ENCODE results near the gene NT5C. TPM values are rescaled to one million over a fixed set of nuclear protein-coding genes. Genes with fewer than 3 reads are reported as not detected.

NT5C gene
- total RNA-seq (2021; ENCODE audit: unreplicated experiment) (115 TPM), Bru-seq, nascent RNA (percentile 94 among the genes with signal in this experiment), BruChase-seq, experiment 1, labeled RNA remaining after a 6-hour chase (percentile 93 among the genes with signal in this experiment), BruChase-seq, experiment 2, labeled RNA remaining after a 2-hour chase (percentile 94 among the genes with signal in this experiment)
- 108 and 113 TPM in 2 replicates for polyA plus RNA-seq (2012)
- long read RNA-seq, transcript NT5C-201 (5 exons, 954 nt) = major isoform, 58 of 195 reads
- long read RNA-seq, transcript NT5C-214 (2 exons, 503 nt) = minor isoform, 14 of 195 reads
- long read RNA-seq, transcript NT5C-206 (4 exons, 726 nt) = minor isoform, 5 of 195 reads
- long read RNA-seq, transcript NT5C-203 (4 exons, 648 nt) = minor isoform, 6 of 195 reads
- long read RNA-seq, partial matches to known transcripts = 5 of 195 reads
- long read RNA-seq, other reads (novel, unspliced or antisense) = 90 of 195 reads

DNA sequence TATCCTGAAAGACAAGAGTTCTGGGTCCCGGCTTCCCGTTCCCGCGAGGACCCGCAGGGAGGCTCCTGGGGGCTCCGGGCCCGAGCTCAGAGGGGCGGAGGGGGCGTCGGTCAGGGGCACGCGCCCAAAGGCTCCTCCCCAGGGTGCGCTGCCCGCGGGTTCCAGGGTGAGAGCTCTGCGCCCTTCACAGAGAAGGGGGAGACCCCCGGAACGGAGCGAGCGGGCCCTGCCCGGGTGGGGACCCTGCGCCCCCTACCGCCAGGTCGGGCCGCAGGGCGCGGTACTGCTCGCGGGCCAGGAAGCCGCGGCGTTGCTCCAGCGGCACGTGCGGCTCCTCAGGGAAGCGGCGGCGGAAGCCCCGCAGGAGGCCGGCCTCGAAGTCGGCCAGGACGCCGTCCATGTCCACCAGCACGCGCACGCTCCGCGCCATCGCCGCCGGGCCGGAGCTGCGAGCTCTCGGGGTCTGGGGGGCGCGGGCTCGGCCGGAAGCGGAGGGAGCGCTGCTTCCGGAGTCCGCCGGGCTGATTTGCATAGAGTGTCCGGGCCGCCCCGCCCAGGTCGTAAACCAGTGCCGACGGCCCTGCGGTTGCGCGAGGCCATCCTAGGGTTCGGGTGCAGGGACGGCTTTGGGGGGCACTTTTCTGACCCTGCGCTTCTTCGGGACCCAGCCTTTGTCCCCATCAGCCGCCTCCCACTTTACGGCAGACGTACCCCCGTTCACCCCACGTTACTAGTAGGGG lies at the start of gene NT5C:
TSS of gene NT5C (minus strand) at position 465 of the 740 bp plus-strand sequence. CDS start at position 430, 35 bp downstream.
- Histone ChIP-seq H3K36me3 (ENCODE audit: control insufficient read depth in 1 of 2, insufficient read depth in 2 of 2, low read length in 2 of 2) (peaks cover 10 to 43% of the 10 kb centered on the region in 2 experiments; a peak in 2 of 4 replicates), H3K4me3 (replicated peaks in 1 of 2; ENCODE audit: low read depth in 1 of 2, low read length in 2 of 2) (peak within 1 kb of the TSS; percentile 85), H4K20me1 (ENCODE audit: insufficient read depth) (no peaks in the 10 kb centered on the region), H3K4me1 (ENCODE audit: control insufficient read depth in 1 of 2, insufficient read depth in 2 of 2, low read length in 2 of 2) (peaks cover 24 to 68% of the 10 kb centered on the region in 2 experiments; a peak in 3 of 4 replicates), H3K9me3 (ENCODE audit: control insufficient read depth in 1 of 2, insufficient read depth in 1 of 2, low read depth in 1 of 2, low read length in 2 of 2) (no peaks in the 10 kb centered on the region), H3K79me2 (ENCODE audit: insufficient read depth, low read length) (peaks cover 58% of the 10 kb centered on the region), H3K4me2 (ENCODE audit: low read length) (peak within 1 kb of the TSS; percentile 86), H2AFZ (ENCODE audit: low read depth, low read length, poor library complexity, severe bottlenecking) (no peak within 1 kb of the TSS), H3K27ac (ENCODE audit: low read depth, low read length) (peak within 1 kb of the TSS; percentile 99), H3K9ac (ENCODE audit: low read length) (peak within 1 kb of the TSS; percentile 99), H3K9me2 (ENCODE audit: insufficient read depth) (no peaks in the 10 kb centered on the region), H3K27me3 (ENCODE audit: insufficient read depth, low read length) (no peaks in the 10 kb centered on the region)
- ChIA-PET POLR2A (interaction anchor here (0.9 to 2.2 kb wide), 12 partner anchors 9 to 170 kb away, joined by 3 to 7 read pairs (median 4); partner anchors contain the start of genes ARMC7 and JPT1), RAD21 (ENCODE audit: low non-redundant PET in 1 of 2, low total read pairs in 2 of 2, uncharacterized antibody in 2 of 2, unreplicated experiment in 2 of 2) (interaction anchor here (0.6 to 1.2 kb wide), 3 partner anchors 17 to 279 kb away, joined by 3 to 6 read pairs (median 4); no protein-coding TSS in a partner anchor), CTCF (interaction anchor here (0.6 to 4.9 kb wide), 11 partner anchors 10 to 170 kb away, joined by 3 to 50 read pairs (median 5); partner anchors contain the start of genes ARMC7, MIF4GD and SLC16A5)
- DNase-seq (ENCODE audit: low read depth, low spot score) (no peak), ATAC-seq (peak; percentile 82)
- no TSS peak for BruUV-seq (replicated peaks)
- intact Hi-C loops (cut with micrococcal nuclease) = loop anchor here (1.0 kb wide), 2 partner anchors 17 to 40 kb away; no protein-coding TSS in a partner anchor
- peak; percentile 88 for TF ChIP-seq POLR2AphosphoS5 (IDR thresholded peaks at IDR 0.05; ENCODE audit: low read depth, low read length)
- TF ChIP-seq, protein P1, sequence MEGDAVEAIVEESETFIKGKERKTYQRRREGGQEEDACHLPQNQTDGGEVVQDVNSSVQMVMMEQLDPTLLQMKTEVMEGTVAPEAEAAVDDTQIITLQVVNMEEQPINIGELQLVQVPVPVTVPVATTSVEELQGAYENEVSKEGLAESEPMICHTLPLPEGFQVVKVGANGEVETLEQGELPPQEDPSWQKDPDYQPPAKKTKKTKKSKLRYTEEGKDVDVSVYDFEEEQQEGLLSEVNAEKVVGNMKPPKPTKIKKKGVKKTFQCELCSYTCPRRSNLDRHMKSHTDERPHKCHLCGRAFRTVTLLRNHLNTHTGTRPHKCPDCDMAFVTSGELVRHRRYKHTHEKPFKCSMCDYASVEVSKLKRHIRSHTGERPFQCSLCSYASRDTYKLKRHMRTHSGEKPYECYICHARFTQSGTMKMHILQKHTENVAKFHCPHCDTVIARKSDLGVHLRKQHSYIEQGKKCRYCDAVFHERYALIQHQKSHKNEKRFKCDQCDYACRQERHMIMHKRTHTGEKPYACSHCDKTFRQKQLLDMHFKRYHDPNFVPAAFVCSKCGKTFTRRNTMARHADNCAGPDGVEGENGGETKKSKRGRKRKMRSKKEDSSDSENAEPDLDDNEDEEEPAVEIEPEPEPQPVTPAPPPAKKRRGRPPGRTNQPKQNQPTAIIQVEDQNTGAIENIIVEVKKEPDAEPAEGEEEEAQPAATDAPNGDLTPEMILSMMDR (IDR thresholded peaks at IDR 0.05 in 2 of 3, conservative IDR thresholded peaks at IDR 0.05 in 1 of 3; ENCODE audit: borderline replicate concordance in 1 of 3, insufficient read depth in 1 of 3, low read depth in 2 of 3, low read length in 2 of 3) = peak in 2 of 3 experiments; percentile 73 to 91; a peak in 4 of 6 replicates
- TF ChIP-seq TCF7L2 (IDR thresholded peaks at IDR 0.05; ENCODE audit: borderline replicate concordance, extremely low read depth, insufficient read depth, insufficient read length) = peak; percentile 67
- TF ChIP-seq ZFX (IDR thresholded peaks at IDR 0.05) = peak; percentile 94
- no peak for TF ChIP-seq EZH2phosphoT487 (IDR thresholded peaks at IDR 0.05; ENCODE audit: borderline replicate concordance)
- peak; percentile 66 for TF ChIP-seq YY1 (IDR thresholded peaks at IDR 0.05; ENCODE audit: extremely low read depth, insufficient replicate concordance, low read depth, low read length)
- TF ChIP-seq POLR2A (IDR thresholded peaks at IDR 0.05; ENCODE audit: borderline replicate concordance, extremely low read depth, insufficient read depth, insufficient read length) = peak; percentile 78
- TF ChIP-seq EZH2 (IDR thresholded peaks at IDR 0.05) = no peak
- TF ChIP-seq, protein P2, sequence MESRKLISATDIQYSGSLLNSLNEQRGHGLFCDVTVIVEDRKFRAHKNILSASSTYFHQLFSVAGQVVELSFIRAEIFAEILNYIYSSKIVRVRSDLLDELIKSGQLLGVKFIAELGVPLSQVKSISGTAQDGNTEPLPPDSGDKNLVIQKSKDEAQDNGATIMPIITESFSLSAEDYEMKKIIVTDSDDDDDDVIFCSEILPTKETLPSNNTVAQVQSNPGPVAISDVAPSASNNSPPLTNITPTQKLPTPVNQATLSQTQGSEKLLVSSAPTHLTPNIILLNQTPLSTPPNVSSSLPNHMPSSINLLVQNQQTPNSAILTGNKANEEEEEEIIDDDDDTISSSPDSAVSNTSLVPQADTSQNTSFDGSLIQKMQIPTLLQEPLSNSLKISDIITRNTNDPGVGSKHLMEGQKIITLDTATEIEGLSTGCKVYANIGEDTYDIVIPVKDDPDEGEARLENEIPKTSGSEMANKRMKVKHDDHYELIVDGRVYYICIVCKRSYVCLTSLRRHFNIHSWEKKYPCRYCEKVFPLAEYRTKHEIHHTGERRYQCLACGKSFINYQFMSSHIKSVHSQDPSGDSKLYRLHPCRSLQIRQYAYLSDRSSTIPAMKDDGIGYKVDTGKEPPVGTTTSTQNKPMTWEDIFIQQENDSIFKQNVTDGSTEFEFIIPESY (IDR thresholded peaks at IDR 0.05; ENCODE audit: extremely low read depth, insufficient replicate concordance, low read length) = no peak

Measured in HCT116 (cell line).